Measurements from ENCODE around the gene BEND5.

Gene BEND5

DNA sequence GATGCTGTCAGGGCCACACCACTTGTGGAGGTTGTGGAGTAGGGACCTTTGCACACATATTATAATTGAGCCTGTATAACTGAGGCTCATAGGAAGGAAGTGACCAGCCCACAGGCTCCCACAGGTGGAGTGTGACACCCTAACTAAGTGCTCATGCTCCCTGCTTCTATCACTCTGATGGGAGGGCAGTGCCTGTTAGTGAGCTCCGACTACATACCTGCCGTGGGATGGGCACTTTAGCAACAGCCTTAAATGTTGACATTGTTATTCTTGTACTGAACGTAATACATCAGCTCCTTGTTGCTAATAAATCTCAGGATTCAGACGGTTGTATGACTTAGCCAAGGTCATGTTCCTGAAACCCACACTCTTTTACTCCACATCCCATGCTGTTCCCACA is 58.0 kb downstream of the BEND5 start:
- no peak for DNase-seq (ENCODE audit: low spot score)

GRCh38 chr1:48718116-48718630 is 58.5 kb downstream of the BEND5 start:
- DNase-seq (ENCODE audit: low spot score): no peak

- no peak for DNase-seq (ENCODE audit: low spot score)
These were observed 59.6 kb downstream of the BEND5 start for GRCh38 chr1:48717082-48717481.

GRCh38 chr1:48715921-48716320 is 60.8 kb downstream of the BEND5 start:
- no peak for DNase-seq (ENCODE audit: low spot score)

GRCh38 chr1:48710915-48711314 is 65.8 kb downstream of the BEND5 start:
- no peak for DNase-seq (ENCODE audit: low spot score)

GRCh38 chr1:48710318-48710717 is 66.4 kb downstream of the BEND5 start:
- DNase-seq (ENCODE audit: low spot score): no peak

DNA sequence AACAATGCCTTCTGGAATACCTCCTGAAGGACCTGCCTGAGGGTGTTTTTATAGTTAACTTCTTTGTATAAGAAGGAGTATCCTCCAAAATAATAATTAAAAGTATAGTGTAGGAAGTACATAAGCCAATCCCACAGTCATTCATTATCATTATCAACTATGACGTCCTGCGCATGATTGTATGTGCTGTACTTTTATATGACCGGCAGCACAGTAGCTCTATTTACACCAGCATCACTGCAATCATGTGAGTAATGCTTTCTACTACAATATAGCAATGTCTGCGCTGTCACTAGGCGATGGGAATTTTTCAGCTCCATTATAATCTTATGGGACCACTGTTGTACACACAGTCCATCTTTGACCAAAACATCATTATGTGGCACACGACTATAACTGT is 72.0 kb downstream of the BEND5 start:
- DNase-seq (ENCODE audit: low spot score): no peak

DNA sequence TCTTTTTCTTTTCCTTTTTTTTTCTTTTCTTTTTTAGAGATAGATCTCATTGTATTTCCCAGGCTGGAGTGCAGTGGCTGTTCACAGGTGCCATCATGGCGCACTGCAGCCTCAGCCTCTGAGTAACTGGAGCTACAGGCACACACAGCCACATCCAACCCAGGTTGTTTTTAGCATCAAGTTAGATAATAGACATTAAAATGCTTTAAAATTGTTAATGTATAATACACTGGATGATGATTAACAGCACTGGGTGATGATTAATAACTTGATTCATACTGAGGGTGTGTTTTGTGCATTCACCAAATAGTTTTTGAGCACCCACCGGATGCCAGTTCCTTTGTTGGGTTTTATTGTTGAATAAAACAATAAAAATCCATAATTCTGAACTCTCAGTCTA is 75.2 kb downstream of the BEND5 start:
- DNase-seq (ENCODE audit: low spot score): no peak

DNA sequence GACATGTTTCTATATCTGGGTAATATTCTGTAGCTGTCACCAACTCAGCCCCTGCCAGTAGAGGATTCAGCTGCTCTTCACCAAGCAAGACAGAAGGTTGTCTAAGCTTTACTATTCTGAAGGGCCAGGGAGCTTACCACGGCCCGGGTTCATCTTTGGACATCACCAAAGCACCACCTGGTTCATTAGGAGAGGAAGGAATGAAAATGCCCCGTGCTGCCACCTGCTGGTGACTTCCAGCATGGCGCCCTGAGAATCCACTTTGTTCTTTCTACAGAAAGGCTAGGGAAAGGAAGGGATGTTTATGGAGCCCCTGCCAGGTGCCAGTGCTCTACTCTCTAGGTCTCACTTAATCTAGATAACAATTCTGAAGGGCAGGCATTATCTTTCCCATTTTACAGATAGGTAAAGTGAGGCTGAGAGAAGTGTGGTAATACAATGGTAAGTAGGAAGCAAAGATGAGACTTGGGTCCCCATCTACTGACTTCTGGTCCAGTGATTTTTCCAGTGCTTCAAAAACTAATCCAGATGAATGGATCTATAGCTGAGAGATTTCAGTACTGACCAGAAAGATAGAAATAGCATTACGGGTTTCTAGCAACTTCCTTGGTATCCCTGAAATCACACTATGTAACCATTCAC is 79.5 kb downstream of the BEND5 start:
- peak; percentile 46 for DNase-seq (ENCODE audit: low spot score)

DNA sequence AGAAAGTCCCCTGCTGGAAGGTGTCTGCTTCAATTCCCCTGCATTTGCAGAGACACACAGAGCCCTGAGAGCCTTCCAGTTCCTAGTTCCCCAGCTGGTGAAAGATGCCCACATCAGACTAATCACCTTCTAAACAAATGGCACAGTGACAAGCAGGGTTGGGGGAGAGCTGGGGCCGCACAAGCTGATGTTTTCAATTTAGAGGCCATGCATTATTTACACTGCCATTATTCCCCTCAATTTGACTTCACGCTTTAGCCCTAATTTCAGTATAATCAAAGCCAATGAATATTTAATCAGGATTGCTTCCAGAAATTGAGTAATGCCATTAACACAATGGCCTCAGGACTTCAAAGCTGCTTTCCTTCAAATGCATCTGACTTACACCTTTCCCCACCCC is 81.5 kb downstream of the BEND5 start:
- DNase-seq (ENCODE audit: low spot score): no peak

- DNase-seq (ENCODE audit: low spot score): no peak
These were observed 82.9 kb downstream of the BEND5 start for GRCh38 chr1:48693674-48694320.

GRCh38 chr1:48693180-48693579 is 83.5 kb downstream of the BEND5 start:
- no peak for DNase-seq (ENCODE audit: low spot score)

DNA sequence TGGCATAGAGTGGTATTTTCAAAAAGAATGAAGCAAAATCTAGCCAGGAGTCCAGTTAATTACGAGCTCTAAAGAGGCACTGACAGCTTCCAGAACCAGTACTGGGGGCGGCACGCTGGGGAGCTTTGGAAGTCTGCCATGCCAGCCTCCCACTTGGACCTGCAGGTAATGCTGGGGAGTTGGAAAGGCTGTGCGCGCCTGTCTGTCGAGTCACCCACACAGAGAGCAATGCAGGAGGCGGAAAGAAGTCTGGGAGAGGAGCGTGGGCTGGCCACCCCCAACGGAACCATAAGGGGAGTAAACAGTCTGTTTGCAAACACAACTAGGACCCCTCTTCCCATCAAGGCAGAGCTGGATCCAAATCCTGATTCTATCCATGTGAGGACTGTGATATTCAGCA is 84.5 kb downstream of the BEND5 start:
- no peak for DNase-seq (ENCODE audit: low spot score)

DNA sequence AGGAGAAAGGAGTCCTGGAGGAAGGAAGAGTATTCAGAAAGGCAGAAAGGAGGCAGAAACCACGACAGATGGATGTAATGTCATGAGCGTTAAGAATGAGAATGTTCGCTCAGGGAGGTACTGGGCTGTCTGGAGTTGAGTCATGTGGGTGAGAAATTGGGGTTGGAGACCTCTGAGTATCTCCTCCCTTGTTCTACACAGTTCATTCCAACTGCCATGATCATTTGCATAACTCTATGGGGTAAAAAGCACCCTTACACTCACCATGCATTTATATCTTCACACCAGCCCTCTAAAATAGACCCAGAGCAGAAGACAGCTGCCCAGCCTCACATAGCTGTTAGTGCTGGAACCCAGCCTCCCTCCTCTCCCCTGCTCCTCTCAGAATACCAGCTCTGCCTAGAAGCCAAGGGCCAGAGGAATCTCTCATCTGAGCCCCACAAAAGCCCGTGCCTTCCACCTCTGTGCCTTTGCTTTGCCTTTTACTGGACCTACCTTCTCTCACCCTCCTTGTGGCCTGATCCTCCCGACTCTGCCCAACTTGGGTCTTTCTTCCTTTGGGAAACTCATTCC is 85.2 kb downstream of the BEND5 start:
- no peak for DNase-seq (ENCODE audit: low spot score)

GRCh38 chr1:48688102-48688760 is 88.5 kb downstream of the BEND5 start:
- DNase-seq (ENCODE audit: low spot score): no peak

DNA sequence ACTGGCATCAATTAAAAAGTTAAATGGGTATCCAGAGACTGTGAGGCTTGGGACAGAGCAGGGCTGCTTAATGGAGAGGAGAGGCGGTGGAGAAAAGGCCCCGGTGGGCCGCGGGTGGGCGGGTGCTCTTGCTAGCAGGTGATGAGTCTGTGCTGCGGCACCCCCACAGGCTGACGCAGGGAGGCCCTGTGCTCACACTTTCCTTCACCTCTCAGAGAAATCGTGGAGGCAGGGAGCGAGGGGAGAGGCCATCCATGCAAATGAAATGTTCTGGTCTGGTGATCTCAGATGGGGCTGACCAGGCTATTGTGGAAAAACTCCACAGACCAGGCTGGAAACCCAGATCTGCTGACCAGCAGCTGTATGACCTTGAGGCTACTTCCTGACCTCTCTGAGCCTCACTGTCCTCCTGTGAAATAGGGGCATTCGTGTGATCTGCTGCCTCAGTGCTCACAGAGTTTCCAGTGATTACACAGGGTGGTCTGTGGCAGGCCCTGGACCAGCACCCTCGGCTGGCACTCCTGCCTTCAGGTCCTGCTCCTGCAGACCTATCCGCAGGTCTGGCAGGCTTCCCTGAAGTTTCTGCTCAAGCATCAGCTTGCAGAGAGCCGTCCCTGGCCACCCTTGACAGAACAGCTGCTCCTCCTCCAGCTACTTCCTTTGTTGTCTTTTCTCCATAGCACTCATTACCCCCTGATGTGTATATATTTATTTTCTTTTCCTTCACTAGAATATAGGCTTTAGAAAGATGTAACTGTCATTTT is 89.2 kb downstream of the BEND5 start:
- no peak for DNase-seq (ENCODE audit: low spot score)

DNA sequence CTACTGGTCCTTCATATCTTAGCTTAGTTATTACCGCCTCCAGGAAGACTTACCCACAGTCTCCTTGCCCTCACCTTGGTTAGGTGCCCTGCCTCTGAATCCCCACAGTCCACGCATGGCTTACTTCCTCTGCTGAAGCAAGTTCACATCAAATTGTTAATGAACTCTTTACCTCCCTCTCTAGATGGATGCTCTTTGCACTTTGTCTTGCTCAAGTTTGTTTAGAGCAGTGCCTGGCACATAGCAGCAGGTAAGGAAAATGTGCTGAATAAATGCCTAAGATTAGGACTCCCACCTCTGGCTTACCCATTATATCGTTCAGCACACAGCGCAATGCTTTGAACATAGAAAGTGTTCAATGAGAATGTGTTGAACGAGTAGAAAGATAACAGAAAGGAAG is 90.5 kb downstream of the BEND5 start:
- DNase-seq (ENCODE audit: low spot score): no peak

- DNase-seq (ENCODE audit: low spot score): no peak
These were observed 92.3 kb downstream of the BEND5 start for GRCh38 chr1:48684381-48684780.

- DNase-seq (ENCODE audit: low spot score): no peak
These were observed 92.9 kb downstream of the BEND5 start for GRCh38 chr1:48683839-48684238.

DNA sequence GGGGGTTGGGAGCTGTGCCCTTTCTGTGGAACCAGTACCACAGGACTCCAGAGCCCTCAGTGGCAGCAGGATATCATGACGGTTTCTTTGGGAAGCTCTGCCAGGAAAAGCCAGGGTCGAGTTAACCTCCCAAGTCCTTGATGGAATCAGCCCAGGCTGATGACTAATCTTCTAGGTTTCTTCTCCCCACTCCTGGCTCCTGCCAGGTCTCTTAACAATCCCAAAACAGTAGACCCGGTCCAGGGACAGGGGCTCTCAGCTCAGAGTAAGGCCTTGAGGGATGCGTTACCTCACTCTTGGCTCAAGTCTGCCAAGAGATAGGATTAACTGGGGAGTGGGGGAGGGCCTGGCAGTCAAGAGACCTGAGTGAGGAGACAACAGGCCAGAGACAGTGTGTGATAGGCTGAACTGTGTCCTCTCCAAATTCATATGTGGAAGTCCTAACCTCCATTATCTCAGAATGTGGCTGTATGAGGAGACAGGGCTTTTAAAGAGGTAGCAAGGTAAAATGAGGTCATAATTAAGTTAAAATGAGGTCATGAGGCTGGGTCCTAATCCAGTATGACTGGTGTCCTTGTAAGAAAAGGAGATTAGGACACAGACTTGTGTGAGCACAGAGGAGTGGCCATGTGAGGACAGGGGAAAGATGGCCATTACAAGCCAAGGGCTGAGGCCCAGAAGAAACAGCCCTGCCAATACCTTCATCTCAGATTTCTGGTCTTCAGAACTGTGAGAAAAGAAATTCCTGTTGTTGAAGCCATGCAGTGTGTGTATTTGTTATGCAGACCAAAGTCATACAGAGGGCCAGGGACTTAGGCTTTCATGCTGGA is 95.0 kb downstream of the BEND5 start:
- no peak for DNase-seq (ENCODE audit: low spot score)

GRCh38 chr1:48680411-48681035 is 96.2 kb downstream of the BEND5 start:
- DNase-seq (ENCODE audit: low spot score): no peak

Measured in hematopoietic multipotent progenitor cell treated with erythropoietin and hydrocortisone succinate and interleukin-3 and kit ligand, for 17 days (in vitro differentiated cells).